Neural progenitor cell (in vitro differentiated cells): ENCODE results near the gene PPP1R9B. TPM values are rescaled to one million over a fixed set of nuclear protein-coding genes. Genes with fewer than 3 reads are reported as not detected.

Source experiments
- DNase-seq: peaks from one replicate; pipeline ENCODE4 v3.0.0-alpha.2; 2016; ENCODE audit warnings: low spot score
- H2AFZ ChIP-seq: fragments of 200-600 bp; sonication (generic); replicated peaks from 2 replicates; pipeline ENCODE4 v1.6.1; 2016; ENCODE audit warnings: antibody characterized with exemption
- H3F3A ChIP-seq: fragments of 200-600 bp; sonication (generic); 2 replicates; pipeline ENCODE4 v1.6.1; 2016; ENCODE audit warnings: antibody characterized with exemption, low read depth
- H3K27ac ChIP-seq: fragments of 200-600 bp; sonication (generic); 2 replicates; pipeline ENCODE4 v1.5.1; 2016; ENCODE audit warnings: mild to moderate bottlenecking
- H3K27me3 ChIP-seq: fragments of 200-600 bp; sonication (generic); 2 replicates; pipeline ENCODE4 v1.6.1; 2016; ENCODE audit warnings: mild to moderate bottlenecking, moderate library complexity
- H3K36me3 ChIP-seq: fragments of 200-600 bp; sonication (generic); 2 replicates; pipeline ENCODE4 v1.5.1; 2016
- H3K4me1 ChIP-seq: fragments of 200-600 bp; sonication (generic); 2 replicates; pipeline ENCODE4 v1.6.1; 2016; ENCODE audit warnings: mixed run types
- H3K4me2 ChIP-seq: fragments of 200-600 bp; sonication (generic); 2 replicates; pipeline ENCODE4 v1.6.1; 2016
- H3K4me3 ChIP-seq: fragments of 200-600 bp; sonication (generic); 2 replicates; pipeline ENCODE4 v1.5.1; 2016
- H3K79me2 ChIP-seq: fragments of 200-600 bp; sonication (generic); 2 replicates; pipeline ENCODE4 v1.6.1; 2016; ENCODE audit warnings: low read depth
- H3K9ac ChIP-seq: fragments of 200-600 bp; sonication (generic); 2 replicates; pipeline ENCODE4 v1.6.1; 2016
- H3K9me3 ChIP-seq: fragments of 200-600 bp; sonication (generic); 2 replicates; pipeline ENCODE4 v1.5.1; 2016; ENCODE audit warnings: low read depth
- H4K20me1 ChIP-seq: fragments of 200-600 bp; sonication (generic); 2 replicates; pipeline ENCODE4 v1.6.1; 2016; ENCODE audit warnings: low read depth
- H3K27ac Mint-ChIP-seq: 3 replicates; pipeline ENCODE4 v1.8.0; 2021; ENCODE audit warnings: mixed read lengths
- H3K27me3 Mint-ChIP-seq: 2 replicates; pipeline ENCODE4 v1.8.0; 2022; ENCODE audit warnings: low read depth, mild to moderate bottlenecking, inconsistent platforms, moderate library complexity, mixed read lengths; ENCODE audit not compliant: insufficient read depth
- H3K36me3 Mint-ChIP-seq: 3 replicates; pipeline ENCODE4 v1.8.0; 2021; ENCODE audit warnings: mixed read lengths
- H3K4me1 Mint-ChIP-seq: 3 replicates; pipeline ENCODE4 v1.8.0; 2021; ENCODE audit warnings: mixed read lengths
- H3K4me3 Mint-ChIP-seq: 3 replicates; pipeline ENCODE4 v1.8.0; 2021; ENCODE audit warnings: mild to moderate bottlenecking, moderate library complexity, mixed read lengths
- H3K9me3 Mint-ChIP-seq: 3 replicates; pipeline ENCODE4 v1.8.0; 2020; ENCODE audit warnings: mixed read lengths
- EZH2 ChIP-seq: fragments of 200-600 bp; sonication (generic); IDR thresholded peaks from 2 replicates; pipeline ENCODE4 v1.6.1; 2017; ENCODE audit warnings: antibody characterized with exemption, mild to moderate bottlenecking, moderate library complexity
- EZH2phosphoT487 ChIP-seq: fragments of 200-600 bp; sonication (generic); IDR thresholded peaks from 2 replicates; pipeline ENCODE4 v1.6.1; 2017; ENCODE audit warnings: antibody characterized with exemption
- total RNA-seq: library from RNA; depleted of rRNA; stranded (reverse); fragments of >200 nt; gene quantifications from 2 replicates; pipeline ENCODE4 v1.2.3, GENCODE V29; 2015; ENCODE audit warnings: low replicate concordance
- TF ChIP-seq, protein P1 (sequence below): fragments of 200-600 bp; sonication (generic); IDR thresholded peaks from 2 replicates; pipeline ENCODE4 v1.5.1; 2017; ENCODE audit warnings: antibody characterized with exemption, mild to moderate bottlenecking

PPP1R9B gene
- total RNA-seq, 1 donor from 2014 or later = 12.0 TPM

DNA sequence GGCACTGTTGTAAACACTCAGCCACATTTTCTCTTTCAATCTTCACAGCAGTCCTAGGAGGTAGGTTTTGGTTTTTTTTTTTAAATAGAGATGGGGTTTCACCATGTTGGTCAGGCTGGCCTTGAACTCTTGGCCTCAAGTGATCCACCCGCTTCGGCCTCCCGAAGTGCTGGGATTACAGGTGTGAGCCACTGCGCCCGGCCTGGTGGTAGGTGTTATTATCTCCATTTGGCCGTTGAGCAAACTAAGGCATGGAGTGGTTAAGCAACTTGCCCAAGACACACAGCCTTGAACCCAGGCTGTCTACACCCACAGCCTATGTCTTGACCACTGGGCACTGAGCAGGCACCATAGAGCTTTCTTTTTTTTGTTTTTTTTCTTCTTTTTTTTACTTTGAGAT, 24.0 kb upstream of the PPP1R9B start:
- no peak overlapping the region for H3K9ac ChIP-seq
- peaks cover 19% of the 10 kb centered on the region for H3F3A ChIP-seq
- H2AFZ ChIP-seq = no peak overlapping the region
- no peak overlapping the region for H3K27ac ChIP-seq
- no peak overlapping the region for H3K4me2 ChIP-seq
- no peaks in the 10 kb centered on the region for H3K36me3 ChIP-seq
- Mint-ChIP-seq H3K9me3 (no peaks in the 10 kb centered on the region), H3K4me3 (no peak overlapping the region), H3K27ac (peak overlapping the region; percentile 53), H3K36me3 (no peaks in the 10 kb centered on the region), H3K27me3 (peaks cover 12% of the 10 kb centered on the region), H3K4me1 (peaks cover 34% of the 10 kb centered on the region)
- H3K9me3 ChIP-seq = no peaks in the 10 kb centered on the region
- DNase-seq = no peak
- no peaks in the 10 kb centered on the region for H4K20me1 ChIP-seq
- TF ChIP-seq EZH2phosphoT487 = no peak
- TF ChIP-seq, protein P1, sequence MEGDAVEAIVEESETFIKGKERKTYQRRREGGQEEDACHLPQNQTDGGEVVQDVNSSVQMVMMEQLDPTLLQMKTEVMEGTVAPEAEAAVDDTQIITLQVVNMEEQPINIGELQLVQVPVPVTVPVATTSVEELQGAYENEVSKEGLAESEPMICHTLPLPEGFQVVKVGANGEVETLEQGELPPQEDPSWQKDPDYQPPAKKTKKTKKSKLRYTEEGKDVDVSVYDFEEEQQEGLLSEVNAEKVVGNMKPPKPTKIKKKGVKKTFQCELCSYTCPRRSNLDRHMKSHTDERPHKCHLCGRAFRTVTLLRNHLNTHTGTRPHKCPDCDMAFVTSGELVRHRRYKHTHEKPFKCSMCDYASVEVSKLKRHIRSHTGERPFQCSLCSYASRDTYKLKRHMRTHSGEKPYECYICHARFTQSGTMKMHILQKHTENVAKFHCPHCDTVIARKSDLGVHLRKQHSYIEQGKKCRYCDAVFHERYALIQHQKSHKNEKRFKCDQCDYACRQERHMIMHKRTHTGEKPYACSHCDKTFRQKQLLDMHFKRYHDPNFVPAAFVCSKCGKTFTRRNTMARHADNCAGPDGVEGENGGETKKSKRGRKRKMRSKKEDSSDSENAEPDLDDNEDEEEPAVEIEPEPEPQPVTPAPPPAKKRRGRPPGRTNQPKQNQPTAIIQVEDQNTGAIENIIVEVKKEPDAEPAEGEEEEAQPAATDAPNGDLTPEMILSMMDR = no peak
- TF ChIP-seq EZH2 = no peak
- H3K27me3 ChIP-seq = no peaks in the 10 kb centered on the region
- no peaks in the 10 kb centered on the region for H3K79me2 ChIP-seq
- no peak overlapping the region for H3K4me3 ChIP-seq
- peaks cover 12% of the 10 kb centered on the region for H3K4me1 ChIP-seq

DNA sequence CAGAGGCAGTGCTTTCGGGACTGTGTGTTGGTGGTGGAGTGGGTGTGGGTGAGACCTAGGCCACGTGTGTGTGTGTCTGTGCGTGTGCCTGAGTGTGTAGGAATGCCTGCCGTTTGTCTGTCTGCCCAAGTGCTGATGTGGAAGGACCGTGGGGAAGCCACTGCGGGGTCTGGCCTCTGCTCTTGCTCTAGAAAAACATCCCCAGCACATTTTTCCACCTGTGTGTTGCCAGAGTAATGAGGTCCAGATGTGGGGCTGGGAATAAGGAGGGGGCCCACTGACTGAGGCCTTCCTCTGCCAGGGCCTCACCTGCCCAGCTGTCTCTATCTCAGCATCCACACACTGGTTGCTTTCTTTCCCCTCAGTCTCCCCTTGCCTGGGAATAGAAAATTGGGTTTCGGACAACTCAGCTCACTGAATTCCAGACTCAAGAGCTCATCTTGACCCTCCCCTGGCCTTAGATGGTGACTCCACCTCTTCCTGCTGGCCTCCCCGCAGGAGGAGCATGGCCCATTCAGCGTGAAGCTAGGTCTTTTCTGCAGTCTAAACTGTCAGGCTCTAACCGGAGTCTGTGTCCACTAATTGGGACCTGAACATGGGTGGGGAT, 23.0 kb upstream of the PPP1R9B start:
- no peak overlapping the region for H3K4me3 Mint-ChIP-seq
- no peaks in the 10 kb centered on the region for H3K9me3 ChIP-seq
- no peak overlapping the region for H3K9ac ChIP-seq
- no peak overlapping the region for H3K4me2 ChIP-seq
- peaks cover 20% of the 10 kb centered on the region for H3K27me3 Mint-ChIP-seq
- no peaks in the 10 kb centered on the region for H4K20me1 ChIP-seq
- no peaks in the 10 kb centered on the region for H3K27me3 ChIP-seq
- H3K4me1 Mint-ChIP-seq = peaks cover 32% of the 10 kb centered on the region
- H3K27ac Mint-ChIP-seq = peak overlapping the region; percentile 78
- no peaks in the 10 kb centered on the region for H3K36me3 ChIP-seq
- H3F3A ChIP-seq = peaks cover 10% of the 10 kb centered on the region
- H3K4me1 ChIP-seq = peaks cover 8% of the 10 kb centered on the region
- TF ChIP-seq, protein P1 = no peak
- no peaks in the 10 kb centered on the region for H3K9me3 Mint-ChIP-seq
- no peaks in the 10 kb centered on the region for H3K79me2 ChIP-seq
- DNase-seq = peak; percentile 37
- H2AFZ ChIP-seq = peak overlapping the region; percentile 88
- no peak overlapping the region for H3K27ac ChIP-seq
- H3K36me3 Mint-ChIP-seq = no peaks in the 10 kb centered on the region
- H3K4me3 ChIP-seq = no peak overlapping the region

DNA sequence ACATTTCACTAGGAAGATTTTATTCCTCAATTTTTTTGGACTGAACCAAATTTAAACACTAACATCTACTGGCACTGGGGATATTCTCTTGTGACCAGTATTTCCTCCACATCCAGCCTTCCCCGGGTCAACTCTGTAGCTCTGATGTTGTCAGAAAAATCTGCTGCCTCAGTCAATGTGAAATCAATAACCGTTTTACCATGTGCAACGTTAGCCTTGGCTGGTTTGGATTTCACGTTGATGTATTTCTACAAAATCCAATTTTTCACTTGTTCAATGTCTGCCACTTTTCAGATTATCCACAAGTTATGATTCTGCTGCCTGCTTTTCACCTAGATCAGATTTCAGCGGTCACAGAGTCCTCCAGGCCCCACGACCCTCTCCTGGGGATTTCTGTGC, 22.5 kb upstream of the PPP1R9B start:
- H3K4me3 Mint-ChIP-seq = no peak overlapping the region

More for the DNA sequence above, 22.5 kb upstream of the PPP1R9B start:
- DNase-seq = no peak
- H3K4me3 ChIP-seq = no peak overlapping the region
- no peaks in the 10 kb centered on the region for H3K36me3 ChIP-seq
- H4K20me1 ChIP-seq = no peaks in the 10 kb centered on the region
- H3K4me2 ChIP-seq = no peak overlapping the region
- no peak overlapping the region for H3K9ac ChIP-seq
- no peaks in the 10 kb centered on the region for H3K79me2 ChIP-seq
- H3K27ac ChIP-seq = no peak overlapping the region
- TF ChIP-seq, protein P1 = no peak
- no peak overlapping the region for H2AFZ ChIP-seq
- H3K4me1 ChIP-seq = peaks cover 3% of the 10 kb centered on the region
- no peaks in the 10 kb centered on the region for H3K9me3 Mint-ChIP-seq
- peaks cover 10% of the 10 kb centered on the region for H3F3A ChIP-seq
- H3K27me3 ChIP-seq = no peaks in the 10 kb centered on the region
- peaks cover 27% of the 10 kb centered on the region for H3K4me1 Mint-ChIP-seq
- no peaks in the 10 kb centered on the region for H3K9me3 ChIP-seq
- H3K27me3 Mint-ChIP-seq = peaks cover 20% of the 10 kb centered on the region
- H3K36me3 Mint-ChIP-seq = no peaks in the 10 kb centered on the region
- H3K27ac Mint-ChIP-seq = peak overlapping the region; percentile 78
